UCSD-AML1 (cell line): ENCODE measurements around the gene CCDC80.

Experiments
- DNase-seq: peaks from one replicate; lab custom pipeline; 2025; ENCODE audit not compliant: unreplicated experiment; lab: John Stamatoyannopoulos, UW

Gene CCDC80

DNA sequence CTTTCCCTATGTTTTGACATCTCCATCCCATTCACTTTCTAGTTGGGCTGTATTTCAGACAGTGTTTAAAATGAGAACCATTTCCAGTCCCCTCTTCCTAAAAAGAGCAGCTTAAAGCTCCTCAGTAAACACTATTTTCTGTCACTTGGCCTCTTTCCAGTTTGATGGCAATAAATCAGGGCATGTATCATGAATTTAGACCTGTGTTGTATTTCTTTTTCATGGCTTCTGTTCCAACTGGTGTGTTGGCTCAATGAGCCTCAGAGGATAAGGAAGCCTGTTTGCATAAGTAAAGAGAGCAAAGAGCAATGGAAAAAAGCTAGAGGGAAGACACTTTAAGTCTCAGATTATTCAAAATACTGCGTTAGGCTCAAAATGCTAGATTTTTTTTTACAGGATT lies 7.2 kb downstream of the CCDC80 start:
- no peak for DNase-seq

GRCh38 chr3:112633191-112633590 lies 7.8 kb downstream of the CCDC80 start:
- no peak for DNase-seq

DNA sequence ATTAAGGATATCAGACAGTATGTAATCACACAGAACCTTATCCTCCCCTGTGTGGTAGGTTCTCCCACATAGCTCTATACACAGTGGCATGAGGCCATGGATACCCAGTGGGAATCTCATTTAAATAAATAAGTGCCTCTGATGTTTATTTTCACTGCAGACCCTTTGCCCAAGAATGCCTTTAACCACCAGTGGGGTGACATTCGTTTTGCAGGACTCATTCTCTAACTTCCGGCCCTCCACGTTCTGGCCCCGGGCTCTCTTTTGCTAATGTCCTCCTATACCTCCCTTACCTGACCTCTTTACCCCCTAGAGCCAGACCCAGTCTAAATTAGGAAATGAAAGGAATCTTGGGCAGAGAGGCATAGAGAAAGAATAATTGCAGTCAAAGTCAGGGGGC lies 8.3 kb downstream of the CCDC80 start:
- no peak for DNase-seq

DNA sequence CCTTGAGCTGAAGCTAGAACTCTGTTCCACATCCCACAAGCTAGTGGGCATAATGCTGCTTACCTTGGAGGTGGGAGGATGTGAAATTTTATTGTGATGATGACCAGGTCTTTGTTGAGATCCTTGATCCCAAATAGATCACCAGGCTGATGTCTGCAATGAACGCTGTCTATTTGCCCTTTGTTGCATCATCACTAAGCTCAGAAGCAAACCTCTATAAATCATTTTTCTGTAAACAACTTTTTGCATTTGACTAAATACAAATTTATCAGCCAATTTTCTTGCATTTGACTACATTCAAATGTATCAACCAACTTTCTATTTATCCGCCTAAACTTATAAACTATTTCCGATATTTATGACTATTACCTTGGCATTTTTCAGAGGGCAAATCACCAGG lies 9.7 kb downstream of the CCDC80 start:
- no peak for DNase-seq

DNA sequence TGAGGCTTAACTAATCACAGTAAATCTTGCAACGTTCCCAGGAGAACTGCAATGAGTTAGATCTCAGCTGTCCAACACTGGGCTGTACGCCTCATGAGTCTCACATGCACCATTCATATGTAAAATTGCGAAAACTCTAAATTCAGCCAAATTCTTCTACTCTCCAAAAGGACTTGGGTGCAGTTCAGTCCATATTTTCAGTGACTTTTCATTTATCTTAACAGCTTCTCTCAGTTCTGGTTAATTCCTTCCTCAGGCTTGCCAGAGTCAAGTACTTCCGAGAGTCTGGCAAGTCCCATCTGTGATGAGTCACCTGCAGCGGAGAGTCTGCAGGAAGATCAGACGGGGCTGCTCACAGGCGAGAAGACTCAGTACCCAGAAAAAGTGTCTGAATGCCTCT lies 11.5 kb downstream of the CCDC80 start:
- DNase-seq = no peak

DNA sequence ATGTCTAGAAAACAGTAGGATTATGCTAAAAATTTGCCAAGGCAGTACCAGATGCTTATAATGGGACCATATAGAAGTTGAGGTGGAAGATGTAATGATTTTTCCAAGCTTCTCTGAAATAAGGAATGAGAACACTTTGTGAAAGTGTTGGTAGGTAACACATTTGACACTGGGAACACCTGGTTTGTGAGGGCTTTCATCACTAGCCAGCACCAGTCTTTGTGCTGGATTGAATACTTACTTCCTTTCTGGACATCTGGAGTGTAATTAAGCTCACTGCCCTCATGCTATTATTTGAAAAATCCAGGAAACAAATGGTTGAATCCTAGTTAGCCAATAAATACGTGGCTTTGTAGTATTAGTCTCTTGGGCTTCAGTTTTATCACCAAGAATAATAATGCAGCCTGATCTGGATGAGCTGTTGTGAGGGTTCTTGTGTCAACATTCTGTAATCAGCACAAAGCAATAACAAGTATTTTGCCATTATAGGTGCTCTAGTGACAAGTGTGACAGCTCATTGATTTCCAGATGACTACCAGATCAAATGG lies 12.9 kb downstream of the CCDC80 start:
- no peak for DNase-seq

DNA sequence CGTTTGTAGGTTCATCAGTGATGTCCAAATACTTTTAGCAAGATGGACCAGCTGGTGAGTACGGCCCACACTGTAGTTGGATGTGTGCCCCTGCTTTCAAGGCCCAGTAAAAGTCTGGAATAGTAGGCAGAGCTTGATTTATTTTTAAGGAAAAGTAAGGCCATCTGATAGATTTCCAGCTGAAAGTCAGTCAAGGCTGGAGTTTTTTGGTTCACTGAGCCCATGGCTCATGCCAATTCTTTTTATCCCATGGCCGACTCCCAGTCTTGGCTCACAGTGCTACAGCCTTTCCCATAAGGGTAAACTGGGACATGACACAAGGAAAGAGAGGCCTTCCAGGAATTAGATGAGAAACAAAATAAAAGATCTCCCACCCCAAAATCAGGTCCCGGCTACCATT lies 13.5 kb downstream of the CCDC80 start:
- DNase-seq = no peak

DNA sequence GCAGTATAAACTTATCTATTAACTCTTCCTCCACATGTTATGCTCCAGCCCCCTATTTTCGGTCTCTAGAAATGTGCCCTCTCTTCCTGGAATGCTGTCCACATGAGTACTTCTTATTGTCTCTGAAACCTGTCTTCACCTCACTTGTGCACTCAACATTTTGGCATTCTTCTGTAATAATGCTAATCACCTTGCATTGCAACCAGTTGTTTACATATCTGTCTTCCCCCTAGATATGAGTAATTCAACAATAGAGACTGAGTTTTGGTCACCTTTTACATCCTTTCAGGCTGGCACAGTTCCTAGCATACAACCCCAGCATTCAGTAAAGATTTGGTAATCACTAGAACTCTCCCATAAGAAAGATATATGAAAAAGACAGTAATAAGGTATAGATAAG lies 17.2 kb downstream of the CCDC80 start:
- DNase-seq = no peak

DNA sequence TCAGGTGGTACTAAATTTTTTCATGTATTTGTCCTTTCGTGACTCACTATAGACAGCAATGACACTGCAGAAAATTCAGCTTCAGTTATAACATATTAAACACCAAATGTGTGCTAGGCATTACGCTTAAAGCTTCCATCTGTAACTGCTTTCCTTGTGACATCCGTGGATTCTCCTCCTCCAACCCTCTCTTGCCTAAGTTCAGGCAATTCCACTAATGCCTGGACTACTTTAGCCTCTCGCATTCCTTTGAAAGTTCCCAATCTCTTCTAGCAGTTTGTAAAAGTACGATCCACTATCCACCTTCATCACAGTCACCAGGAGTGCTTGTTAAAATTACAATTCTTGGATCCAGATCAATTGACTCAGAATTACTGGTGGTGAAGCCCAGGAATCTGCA lies 17.7 kb downstream of the CCDC80 start:
- DNase-seq = no peak

- DNase-seq = no peak
Observed at GRCh38 chr3:112619295-112619694, 21.6 kb downstream of the CCDC80 start.

DNA sequence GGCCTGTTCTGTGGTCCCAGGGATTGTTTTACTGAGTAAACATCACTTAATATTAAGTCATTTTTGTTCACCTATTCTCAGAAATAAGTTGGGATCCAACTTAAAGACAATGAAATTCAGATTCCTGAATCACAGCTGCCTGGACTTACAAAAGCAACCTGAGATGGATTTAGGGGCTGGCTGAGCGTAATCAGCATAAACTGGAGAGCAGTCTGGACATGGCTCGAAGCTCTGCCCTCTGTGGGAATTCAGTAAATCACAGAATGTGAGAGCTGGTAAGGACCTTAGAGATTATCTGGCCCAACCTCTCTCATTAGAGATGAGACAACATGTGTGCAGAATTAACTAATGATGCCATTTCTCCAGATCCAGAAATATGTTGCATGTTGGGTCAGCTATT lies 23.7 kb downstream of the CCDC80 start:
- DNase-seq = no peak

GRCh38 chr3:112615989-112616731 lies 24.8 kb downstream of the CCDC80 start:
- DNase-seq = no peak

DNA sequence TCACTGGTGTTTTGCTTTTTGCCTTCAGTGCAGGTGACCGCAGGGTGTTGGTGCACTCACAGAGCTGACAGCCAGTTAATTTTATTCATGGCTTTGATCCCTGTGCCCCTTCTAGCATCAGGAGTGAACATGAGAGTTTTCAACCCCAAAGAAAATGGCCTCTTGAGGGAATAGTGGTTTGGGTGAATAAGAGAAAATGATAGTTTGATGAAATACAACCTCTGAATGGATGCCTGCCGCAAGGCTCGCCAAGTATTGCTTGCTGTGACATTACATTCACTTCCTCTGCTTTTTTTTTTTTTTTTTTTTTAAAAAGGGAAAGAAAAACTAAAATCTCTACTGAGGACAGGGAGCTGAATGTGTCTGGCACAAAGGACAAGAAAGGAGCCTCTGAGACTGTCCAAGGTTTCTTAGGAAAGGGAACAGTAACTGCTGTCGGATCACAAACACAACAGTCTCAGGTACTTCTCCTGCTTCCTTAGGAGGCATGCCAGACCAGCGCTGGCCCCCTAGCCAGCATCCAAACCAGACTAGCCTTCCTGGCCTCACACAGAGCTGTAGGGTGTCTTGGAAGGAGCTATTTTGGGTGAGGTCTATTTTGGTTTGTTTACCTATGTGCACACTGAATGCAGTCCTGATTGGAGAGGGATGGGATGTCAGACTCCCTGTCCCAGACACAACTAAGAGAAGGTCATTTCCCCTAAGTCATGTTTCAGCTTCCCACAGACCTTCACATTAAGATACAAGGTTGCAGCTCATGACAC lies 29.0 kb downstream of the CCDC80 start:
- no peak for DNase-seq

DNA sequence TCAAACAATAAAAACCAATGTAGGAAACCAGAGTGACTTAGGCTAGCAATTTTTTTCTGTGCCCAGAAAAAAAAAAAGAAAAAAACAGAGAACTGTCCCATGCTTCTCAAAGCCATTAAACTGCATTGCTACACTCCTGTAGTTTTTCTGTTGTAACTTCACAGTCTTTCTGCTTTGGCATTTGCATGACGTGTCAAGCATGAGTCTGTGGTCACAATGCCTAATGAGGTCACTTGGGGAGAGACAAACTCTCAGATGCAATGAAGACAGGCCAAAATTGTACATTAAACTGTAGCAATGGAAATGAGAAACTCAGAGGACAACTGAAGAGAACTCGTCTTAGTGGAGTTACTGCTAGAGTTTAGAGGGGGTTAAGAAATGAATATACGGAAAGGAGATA lies 30.8 kb downstream of the CCDC80 start:
- no peak for DNase-seq

GRCh38 chr3:112607863-112608262 lies 33.1 kb downstream of the CCDC80 start:
- DNase-seq = no peak

- DNase-seq = no peak
Observed at GRCh38 chr3:112606098-112606497, 34.8 kb downstream of the CCDC80 start.

GRCh38 chr3:112605285-112605684 lies 35.7 kb downstream of the CCDC80 start:
- no peak for DNase-seq

GRCh38 chr3:112604536-112604935 lies 36.4 kb downstream of the CCDC80 start:
- DNase-seq = no peak

DNA sequence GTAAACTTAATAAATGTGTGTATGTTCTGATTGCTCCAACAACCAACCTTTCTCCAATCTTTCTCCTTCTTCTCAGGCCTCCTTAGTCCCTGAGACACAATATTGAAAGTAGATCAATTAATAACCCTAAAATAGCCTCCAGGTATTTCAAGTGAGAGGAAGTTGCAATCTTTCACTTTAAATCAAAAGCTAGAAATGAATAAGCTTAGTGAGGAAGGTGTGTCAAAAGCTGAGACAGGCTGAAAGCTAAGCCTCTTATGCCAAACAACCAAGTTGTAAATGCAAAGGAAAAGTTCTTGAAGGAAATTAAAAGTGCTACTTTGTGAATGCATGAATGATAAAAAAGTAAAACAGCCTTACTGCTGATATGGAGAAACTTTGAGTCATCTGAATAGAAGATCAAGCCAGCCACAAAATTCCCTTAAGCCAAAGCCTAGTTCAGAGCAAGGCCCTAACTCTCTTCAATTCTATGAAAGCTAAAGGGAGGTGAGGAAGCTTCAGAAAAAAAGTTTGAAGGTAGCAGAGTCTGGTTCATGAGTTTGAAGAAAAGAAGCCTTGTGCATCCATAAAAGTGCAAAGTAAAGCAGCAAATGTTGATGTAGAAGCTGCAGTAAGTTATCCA lies 38.6 kb downstream of the CCDC80 start:
- no peak for DNase-seq

- no peak for DNase-seq
Observed at GRCh38 chr3:112598731-112599130, 42.2 kb downstream of the CCDC80 start.

GRCh38 chr3:112597945-112598344 lies 43.0 kb downstream of the CCDC80 start:
- DNase-seq = no peak

- no peak for DNase-seq
Observed at GRCh38 chr3:112594856-112595255, 46.1 kb downstream of the CCDC80 start.
